Adrenal gland (tissue), 12 donors: ENCODE results near the gene ATRN. TPM values are rescaled to one million over a fixed set of nuclear protein-coding genes. Genes with fewer than 3 reads are reported as not detected.

Source experiments
- DNase-seq, 7 donors: peaks; one replicate each; pipeline ENCODE4 v3.0.0-alpha.2; 2019 to 2020
- H3K27ac ChIP-seq, 5 donors: fragments of 200-600 bp; sonication (generic) in 4 of 5; 1 replicate in 3 of 5; 2 replicates in 2 of 5; pipeline versions ENCODE4 v1.5.1 to v1.8.0; 2016 to 2020; ENCODE audit warnings: mild to moderate bottlenecking in 1 of 5
- H3K27me3 ChIP-seq: fragments of 200-600 bp; 2 replicates; pipeline ENCODE4 v1.8.0; 2021
- H3K36me3 ChIP-seq, 2 donors: fragments of 200-600 bp; replicated peaks in 1 of 2; 1 replicate in 1 of 2; 2 replicates in 1 of 2; pipeline versions ENCODE4 v1.5.1 to v1.8.0; 2018 to 2022
- H3K4me1 ChIP-seq, 2 donors: fragments of 200-600 bp; replicated peaks in 1 of 2; 1 replicate in 1 of 2; 2 replicates in 1 of 2; pipeline versions ENCODE4 v1.5.1 to v1.8.0; 2018 to 2021
- H3K4me3 ChIP-seq, 4 donors: fragments of 200-600 bp; sonication (generic) in 3 of 4; one replicate each; pipeline ENCODE4 v1.5.1; 2016 to 2018
- H3K9me3 ChIP-seq, 3 donors: fragments of 200-600 bp; sonication (generic) in 1 of 3; replicated peaks in 1 of 3; 1 replicate in 2 of 3; 2 replicates in 1 of 3; pipeline versions ENCODE4 v1.5.1 to v1.8.0; 2016 to 2021
- POLR2A ChIP-seq, 2 donors: fragments of 450-650 bp; IDR thresholded peaks; one replicate each; pipeline ENCODE4 v1.6.1; 2017; ENCODE audit warnings: antibody characterized with exemption in 2 of 2, mild to moderate bottlenecking in 2 of 2, moderate library complexity in 1 of 2
- WGBS, 4 donors: extraction: QIAGEN DNeasy Blood & Tissue Kit in 2 of 4; methylation state at CpG; one replicate each; pipeline versions ENCODE4 v1.1.5 to v1.1.7; 2013 to 2017; 5-methylcytosine and 5-hydroxymethylcytosine counted together
- intact Hi-C, 2 donors: fragments of 100-400 bp; cut with DNase I; formaldehyde crosslinking; loops; one replicate each; pipeline versions ENCODE4 v1.14.1 to v1.15.0; 2022 to 2023
- polyA plus RNA-seq, 3 donors: library from polyadenylated mRNA; stranded (reverse); fragments of 200-250 nt in 2 of 3; fragments of 350-450 nt in 1 of 3; fragmentation: Illumina TruSeq in 1 of 3; extraction: RNeasy Lipid Tissue Mini Kit (QIAGEN cat#74804) in 1 of 3; gene quantifications; one replicate each; pipeline ENCODE4 v1.2.3, GENCODE V29; 2013 to 2014
- total RNA-seq, 9 donors: library from RNA; depleted of rRNA in 4 of 9; stranded (reverse); fragments of >200 nt in 4 of 9; fragments of 120-200 nt in 1 of 9; fragmentation: NEBNext Ultra II Directional in 1 of 9; extraction: Animal tissue kit (Norgen Biotek cat#: 25700) in 1 of 9; gene quantifications; one replicate each; pipeline versions ENCODE4 v1.1.0 to v1.2.4, GENCODE V29; 2013 to 2023
- TF ChIP-seq, protein P1 (sequence below), 6 experiments: fragments of 450-650 bp in 4 of 6; fragments of 200-600 bp in 2 of 6; sonication (generic) in 1 of 6; IDR thresholded peaks; 1 replicate in 5 of 6; 2 replicates in 1 of 6; pipeline versions ENCODE4 v1.5.1 to v1.8.0; 2016 to 2021; ENCODE audit warnings: antibody characterized with exemption in 6 of 6, mild to moderate bottlenecking in 2 of 6, moderate library complexity in 1 of 6
- donor health status: healthy with polysubstance abuse.
- donor health status: Bipolar disorder and iron deficiency.
- donor health status: DM: yes; HTN: yes; CAD: no.
- donor health status: DM: no; HTN: no; CAD: no.
- donor health status: DM: no; HTN: no; CAD: no.
- donor health status: DM: yes; HTN: yes; CAD: no.

The ATRN gene
- total and polyA plus RNA-seq, 12 donors, result 6.2 to 81.1 (median 51.6) TPM

DNA sequence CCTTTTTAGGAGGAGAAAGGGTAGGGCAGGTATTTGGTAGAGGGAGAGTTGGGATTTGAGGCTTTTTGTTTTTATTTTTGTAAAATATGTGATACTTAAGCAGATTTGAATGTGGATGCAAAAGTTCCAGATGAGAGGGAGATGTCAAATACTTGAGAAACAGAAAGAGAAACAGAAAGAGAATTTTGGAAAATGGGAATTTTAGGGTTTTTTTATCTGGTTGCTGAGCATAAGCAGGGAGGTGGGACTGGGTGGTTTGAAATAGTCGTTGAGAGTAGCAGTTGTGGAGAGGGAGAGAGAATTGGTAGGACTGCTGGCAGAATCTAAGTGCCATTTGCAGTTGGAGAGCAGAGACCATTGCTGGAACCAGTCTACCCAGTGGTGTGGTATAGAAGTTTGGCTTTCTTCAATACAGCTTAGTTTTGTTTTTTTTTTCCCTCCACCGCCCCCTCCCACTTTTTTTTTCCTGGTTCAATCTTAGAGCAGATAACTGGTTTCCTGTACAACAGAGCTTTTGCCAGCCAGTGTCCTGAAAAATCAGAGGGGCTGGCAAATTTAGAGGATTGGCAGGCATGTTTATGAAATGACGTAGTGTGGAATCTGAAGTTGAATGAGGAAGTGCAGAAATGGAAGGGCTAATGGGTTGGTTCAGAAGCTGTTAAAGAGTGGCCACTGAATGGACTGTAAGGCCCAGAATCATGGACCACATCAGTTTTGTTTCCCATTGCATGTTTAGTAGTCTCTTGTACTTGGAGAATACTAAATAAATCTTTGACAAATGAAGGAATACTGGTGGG is 68.7 kb downstream of the ATRN start:
- TF ChIP-seq POLR2A (IDR thresholded peaks at IDR 0.05), result no peak
- TF ChIP-seq, protein P1, sequence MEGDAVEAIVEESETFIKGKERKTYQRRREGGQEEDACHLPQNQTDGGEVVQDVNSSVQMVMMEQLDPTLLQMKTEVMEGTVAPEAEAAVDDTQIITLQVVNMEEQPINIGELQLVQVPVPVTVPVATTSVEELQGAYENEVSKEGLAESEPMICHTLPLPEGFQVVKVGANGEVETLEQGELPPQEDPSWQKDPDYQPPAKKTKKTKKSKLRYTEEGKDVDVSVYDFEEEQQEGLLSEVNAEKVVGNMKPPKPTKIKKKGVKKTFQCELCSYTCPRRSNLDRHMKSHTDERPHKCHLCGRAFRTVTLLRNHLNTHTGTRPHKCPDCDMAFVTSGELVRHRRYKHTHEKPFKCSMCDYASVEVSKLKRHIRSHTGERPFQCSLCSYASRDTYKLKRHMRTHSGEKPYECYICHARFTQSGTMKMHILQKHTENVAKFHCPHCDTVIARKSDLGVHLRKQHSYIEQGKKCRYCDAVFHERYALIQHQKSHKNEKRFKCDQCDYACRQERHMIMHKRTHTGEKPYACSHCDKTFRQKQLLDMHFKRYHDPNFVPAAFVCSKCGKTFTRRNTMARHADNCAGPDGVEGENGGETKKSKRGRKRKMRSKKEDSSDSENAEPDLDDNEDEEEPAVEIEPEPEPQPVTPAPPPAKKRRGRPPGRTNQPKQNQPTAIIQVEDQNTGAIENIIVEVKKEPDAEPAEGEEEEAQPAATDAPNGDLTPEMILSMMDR (IDR thresholded peaks at IDR 0.05), result no peak
- 52 to 79% (median 60%) methylated on average over 3 of the region's 3 CpGs for WGBS, 4 donors
- Histone ChIP-seq H3K4me3 (no peak overlapping the region), H3K36me3 (no peaks in the 10 kb centered on the region), H3K4me1 (peaks cover 16 to 20% of the 10 kb centered on the region in 2 donors), H3K27me3 (no peaks in the 10 kb centered on the region), H3K9me3 (no peaks in the 10 kb centered on the region), H3K27ac (peak overlapping the region in 3 of 5 donors; percentile 19 to 53 (median 31))
- intact Hi-C loops, result no loop called here
- no peak for DNase-seq

- 58 to 69% (median 59%) methylated on average over 5 of the region's 5 CpGs for WGBS, 4 donors
- peak; percentile 34 to 78 (median 67) for DNase-seq
- Histone ChIP-seq H3K4me1 (peaks cover 16 to 20% of the 10 kb centered on the region in 2 donors), H3K27ac (peak overlapping the region in 3 of 5 donors; percentile 67 to 85 (median 74)), H3K4me3 (no peak overlapping the region), H3K36me3 (no peaks in the 10 kb centered on the region), H3K9me3 (no peaks in the 10 kb centered on the region), H3K27me3 (no peaks in the 10 kb centered on the region)
- intact Hi-C loops, result no loop called here
- TF ChIP-seq, protein P1 (IDR thresholded peaks at IDR 0.05), result no peak
- no peak for TF ChIP-seq POLR2A (IDR thresholded peaks at IDR 0.05)
These were observed 71.3 kb downstream of the ATRN start for GRCh38 chr20:3541887-3542721.

- H3K4me1 ChIP-seq, result peaks cover 16 to 20% of the 10 kb centered on the region in 2 donors
- intact Hi-C loops, result no loop called here
- DNase-seq, result peak in 1 of 7 donors; percentile 10
- no peak for TF ChIP-seq POLR2A (IDR thresholded peaks at IDR 0.05)
- TF ChIP-seq, protein P1 (IDR thresholded peaks at IDR 0.05), result no peak
- H3K9me3 ChIP-seq, result no peaks in the 10 kb centered on the region
- no peaks in the 10 kb centered on the region for H3K36me3 ChIP-seq
- no peak overlapping the region for H3K4me3 ChIP-seq
- no peaks in the 10 kb centered on the region for H3K27me3 ChIP-seq
- peak overlapping the region in 1 of 5 donors; percentile 54 for H3K27ac ChIP-seq
- 72 to 83% (median 76%) methylated on average over 6 of the region's 6 CpGs for WGBS, 4 donors
These were observed 73.2 kb downstream of the ATRN start for GRCh38 chr20:3543901-3544507.

DNA sequence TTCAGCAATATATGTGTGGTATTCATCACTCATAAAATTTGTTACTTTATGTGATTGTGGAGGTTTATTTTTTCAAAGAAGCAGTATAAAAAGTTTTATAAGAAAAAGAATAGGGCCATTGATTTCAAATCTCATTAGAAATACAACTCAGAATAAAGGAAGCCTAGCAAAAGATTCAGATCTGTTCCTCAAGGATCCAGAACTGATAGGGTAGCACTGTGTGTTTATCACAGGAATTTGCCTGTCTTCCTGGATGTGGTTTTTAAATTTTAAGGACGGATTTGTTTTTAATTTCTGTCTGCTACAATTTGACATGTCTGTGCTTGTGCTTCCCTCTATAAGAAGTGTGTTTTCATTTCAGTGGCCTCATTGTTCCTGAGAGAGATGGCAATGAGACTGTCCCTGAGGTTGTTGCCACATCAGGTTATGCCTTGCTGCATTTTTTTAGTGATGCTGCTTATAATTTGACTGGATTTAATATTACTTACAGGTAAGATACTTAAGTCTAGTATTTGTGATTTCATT is 74.6 kb downstream of the ATRN start:
- DNase-seq, result peak in 1 of 7 donors; percentile 7
- no peak overlapping the region for H3K4me3 ChIP-seq
- H3K27me3 ChIP-seq, result no peaks in the 10 kb centered on the region
- no peaks in the 10 kb centered on the region for H3K36me3 ChIP-seq
- peaks cover 11 to 16% of the 10 kb centered on the region in 2 donors for H3K4me1 ChIP-seq
- TF ChIP-seq POLR2A (IDR thresholded peaks at IDR 0.05), result no peak
- TF ChIP-seq, protein P1 (IDR thresholded peaks at IDR 0.05), result no peak
- no peak overlapping the region for H3K27ac ChIP-seq
- 35 to 50% (median 41%) methylated on average over 1 of the region's 1 CpG for WGBS, 4 donors
- intact Hi-C loops, result no loop called here
- no peaks in the 10 kb centered on the region for H3K9me3 ChIP-seq
